Naive B cell (primary cell): ENCODE measurements around the gene DAD1. TPM values are rescaled to one million over a fixed set of nuclear protein-coding genes. Genes with fewer than 3 reads are reported as not detected.
"Not testable (repeated sequence)": the region's sequence is repeated elsewhere in the genome, so short reads cannot be mapped to it uniquely, and the experiment has no call there.

Source experiments
- ATAC-seq, 2 donors: fragments of 150-1000 bp; cut with Tn5 transposase; 2 replicates each; pipeline ENCODE4 v1.10.0; 2021; ENCODE audit warnings: low read depth in 2 of 2, mild to moderate bottlenecking in 2 of 2, moderate library complexity in 2 of 2
- DNase-seq: peaks from one replicate; pipeline ENCODE4 v3.0.0; 2022
- H3K27ac Mint-ChIP-seq, 6 donors: one replicate each; pipeline ENCODE4 v1.8.0; 2020 to 2022; ENCODE audit warnings: mild to moderate bottlenecking in 6 of 6, mixed read lengths in 6 of 6, moderate library complexity in 5 of 6, inconsistent platforms in 2 of 6
- H3K27me3 Mint-ChIP-seq, 3 donors: one replicate each; pipeline ENCODE4 v1.8.0; 2021 to 2022; ENCODE audit warnings: mixed read lengths in 3 of 3, mild to moderate bottlenecking in 1 of 3
- H3K36me3 Mint-ChIP-seq, 2 donors: one replicate each; pipeline ENCODE4 v1.8.0; 2020 to 2022; ENCODE audit warnings: mixed read lengths in 2 of 2, inconsistent platforms in 1 of 2, mild to moderate bottlenecking in 1 of 2
- H3K4me1 Mint-ChIP-seq, 3 donors: one replicate each; pipeline ENCODE4 v1.8.0; 2020 to 2022; ENCODE audit warnings: mixed read lengths in 3 of 3, inconsistent platforms in 1 of 3, mild to moderate bottlenecking in 1 of 3, moderate library complexity in 1 of 3
- H3K4me3 Mint-ChIP-seq, 8 donors: one replicate each; pipeline ENCODE4 v1.8.0; 2020 to 2022; ENCODE audit warnings: mild to moderate bottlenecking in 8 of 8, mixed read lengths in 8 of 8, moderate library complexity in 8 of 8, inconsistent platforms in 2 of 8
- H3K9me3 Mint-ChIP-seq, 7 donors: one replicate each; pipeline ENCODE4 v1.8.0; 2020 to 2022; ENCODE audit warnings: mixed read lengths in 7 of 7, mild to moderate bottlenecking in 5 of 7, inconsistent platforms in 2 of 7, moderate library complexity in 1 of 7
- polyA plus RNA-seq, 6 donors: library from polyadenylated mRNA; unstranded; fragments of 300-500 nt; fragmentation: Illumina TruSeq; gene quantifications; one replicate each; pipeline ENCODE4 v1.2.3, GENCODE V29; 2021; ENCODE audit warnings: low read depth in 6 of 6

Gene DAD1
- polyA plus RNA-seq, 6 donors from 2014 or later: 427 to 721 (median 474) TPM

GRCh38 chr14:22552001-22552826 lies 36.8 kb downstream of the DAD1 start:
- H3K4me3 Mint-ChIP-seq: peak overlapping the region in 3 of 8 donors; percentile 26 to 70 (median 43)
- no peaks in the 10 kb centered on the region for H3K27me3 Mint-ChIP-seq
- ATAC-seq: no peak
- no peaks in the 10 kb centered on the region for H3K9me3 Mint-ChIP-seq
- no peak for DNase-seq
- peaks cover 69 to 87% (median 86%) of the 10 kb centered on the region in 3 donors for H3K4me1 Mint-ChIP-seq
- H3K36me3 Mint-ChIP-seq: peaks cover 0 to 7% of the 10 kb centered on the region in 2 donors
- H3K27ac Mint-ChIP-seq: peak overlapping the region; percentile 84 to 97 (median 94)

- Mint-ChIP-seq H3K36me3 (peaks cover 0 to 7% of the 10 kb centered on the region in 2 donors), H3K4me1 (peaks cover 63 to 81% (median 80%) of the 10 kb centered on the region in 3 donors), H3K4me3 (peak overlapping the region in 4 of 8 donors; percentile 20 to 69 (median 46)), H3K27me3 (no peaks in the 10 kb centered on the region), H3K9me3 (no peaks in the 10 kb centered on the region), H3K27ac (peak overlapping the region; percentile 84 to 97 (median 90))
- ATAC-seq (no peak), DNase-seq (no peak)
Observed at GRCh38 chr14:22551605-22551997, 37.4 kb downstream of the DAD1 start.

- DNase-seq (no peak), ATAC-seq (peak; percentile 57 to 73)
- peak overlapping the region in 5 of 6 donors; percentile 51 to 97 (median 94) for H3K27ac Mint-ChIP-seq
- H3K36me3 Mint-ChIP-seq: peaks cover 0 to 7% of the 10 kb centered on the region in 2 donors
- peak overlapping the region in 7 of 8 donors; percentile 31 to 67 (median 53) for H3K4me3 Mint-ChIP-seq
- no peaks in the 10 kb centered on the region for H3K9me3 Mint-ChIP-seq
- peaks cover 52 to 78% (median 72%) of the 10 kb centered on the region in 3 donors for H3K4me1 Mint-ChIP-seq
- H3K27me3 Mint-ChIP-seq: no peaks in the 10 kb centered on the region
Observed at GRCh38 chr14:22549981-22550673, 38.9 kb downstream of the DAD1 start.

GRCh38 chr14:22549324-22549962 lies 39.6 kb downstream of the DAD1 start:
- Mint-ChIP-seq H3K4me1 (peaks cover 56 to 78% (median 72%) of the 10 kb centered on the region in 3 donors), H3K36me3 (peaks cover 0 to 7% of the 10 kb centered on the region in 2 donors), H3K9me3 (no peaks in the 10 kb centered on the region), H3K27ac (peak overlapping the region in 5 of 6 donors; percentile 51 to 97 (median 94)), H3K27me3 (no peaks in the 10 kb centered on the region), H3K4me3 (peak overlapping the region in 5 of 8 donors; percentile 2 to 63 (median 22))
- DNase-seq: no peak
- ATAC-seq: no peak

- DNase-seq (no peak), ATAC-seq (no peak)
- Mint-ChIP-seq H3K27ac (peak overlapping the region in 5 of 6 donors; percentile 44 to 97 (median 73)), H3K36me3 (peaks cover 0 to 7% of the 10 kb centered on the region in 2 donors), H3K27me3 (no peaks in the 10 kb centered on the region), H3K4me1 (peaks cover 55 to 78% (median 66%) of the 10 kb centered on the region in 3 donors), H3K4me3 (peak overlapping the region in 2 of 8 donors; percentile 23 to 48), H3K9me3 (no peaks in the 10 kb centered on the region)
Observed at GRCh38 chr14:22547948-22548750, 40.9 kb downstream of the DAD1 start.

GRCh38 chr14:22547313-22547947 lies 41.6 kb downstream of the DAD1 start:
- no peak for ATAC-seq
- peaks cover 52 to 73% (median 60%) of the 10 kb centered on the region in 3 donors for H3K4me1 Mint-ChIP-seq

GRCh38 chr14:22546722-22547071 lies 42.3 kb downstream of the DAD1 start:
- DNase-seq (no peak), ATAC-seq (no peak)
- Mint-ChIP-seq H3K27me3 (no peaks in the 10 kb centered on the region), H3K27ac (peak overlapping the region in 2 of 6 donors; percentile 16 to 83), H3K9me3 (no peaks in the 10 kb centered on the region), H3K4me1 (peaks cover 45 to 69% (median 55%) of the 10 kb centered on the region in 3 donors), H3K4me3 (no peak overlapping the region), H3K36me3 (peaks cover 0 to 10% of the 10 kb centered on the region in 2 donors)

More at GRCh38 chr14:22547313-22547947, 41.6 kb downstream of the DAD1 start:
- no peaks in the 10 kb centered on the region for H3K27me3 Mint-ChIP-seq
- peaks cover 0 to 10% of the 10 kb centered on the region in 2 donors for H3K36me3 Mint-ChIP-seq
- no peak for DNase-seq
- no peak overlapping the region for H3K4me3 Mint-ChIP-seq
- no peaks in the 10 kb centered on the region for H3K9me3 Mint-ChIP-seq
- H3K27ac Mint-ChIP-seq: peak overlapping the region in 4 of 6 donors; percentile 11 to 73 (median 46)

GRCh38 chr14:22545842-22546721 lies 42.9 kb downstream of the DAD1 start:
- no peaks in the 10 kb centered on the region for H3K9me3 Mint-ChIP-seq
- peak overlapping the region in 1 of 6 donors; percentile 83 for H3K27ac Mint-ChIP-seq
- peaks cover 39 to 69% (median 49%) of the 10 kb centered on the region in 3 donors for H3K4me1 Mint-ChIP-seq
- ATAC-seq: no peak
- H3K36me3 Mint-ChIP-seq: peaks cover 0 to 10% of the 10 kb centered on the region in 2 donors
- no peak for DNase-seq
- no peaks in the 10 kb centered on the region for H3K27me3 Mint-ChIP-seq
- no peak overlapping the region for H3K4me3 Mint-ChIP-seq

GRCh38 chr14:22544881-22545420 lies 44.1 kb downstream of the DAD1 start:
- Mint-ChIP-seq H3K27me3 (no peaks in the 10 kb centered on the region), H3K27ac (no peak overlapping the region), H3K36me3 (peaks cover 0 to 10% of the 10 kb centered on the region in 2 donors), H3K4me3 (peak overlapping the region in 1 of 8 donors; percentile 57), H3K4me1 (peaks cover 28 to 69% (median 46%) of the 10 kb centered on the region in 3 donors), H3K9me3 (no peaks in the 10 kb centered on the region)
- no peak for ATAC-seq
- DNase-seq: no peak

- Mint-ChIP-seq H3K4me1 (peaks cover 26 to 68% (median 42%) of the 10 kb centered on the region in 3 donors), H3K27ac (peak overlapping the region in 1 of 6 donors; percentile 76), H3K9me3 (no peaks in the 10 kb centered on the region), H3K36me3 (peaks cover 0 to 10% of the 10 kb centered on the region in 2 donors), H3K4me3 (no peak overlapping the region), H3K27me3 (no peaks in the 10 kb centered on the region)
- DNase-seq (no peak), ATAC-seq (no peak)
Observed at GRCh38 chr14:22544406-22544805, 44.6 kb downstream of the DAD1 start.

- not testable (repeated sequence) for H3K9me3 Mint-ChIP-seq, DNase-seq, H3K27me3 Mint-ChIP-seq, ATAC-seq, H3K4me3 Mint-ChIP-seq
- peak overlapping the region in 1 of 6 donors; percentile 76 for H3K27ac Mint-ChIP-seq
- H3K36me3 Mint-ChIP-seq: peaks cover 0 to 10% of the 10 kb centered on the region in 2 donors
- H3K4me1 Mint-ChIP-seq: peaks cover 25 to 68% (median 39%) of the 10 kb centered on the region in 3 donors
Observed at GRCh38 chr14:22543570-22544357, 45.3 kb downstream of the DAD1 start.
